Upper lobe of left lung (tissue), 4 donors: ENCODE measurements around the gene PRR13.

Experiments
- CTCF ChIP-seq, 6 experiments: fragments of 450-650 bp in 4 of 6; fragments of 200-600 bp in 2 of 6; sonication (generic) in 2 of 6; IDR thresholded peaks; one replicate each; pipeline ENCODE4 v1.5.1; 2016 to 2019; ENCODE audit warnings: antibody characterized with exemption in 6 of 6
- EP300 ChIP-seq, 4 donors: sonication (generic); formaldehyde crosslinking; IDR thresholded peaks; one replicate each; pipeline ENCODE4 v1.5.1; 2017; ENCODE audit warnings: antibody characterized with exemption in 4 of 4, control low read depth in 2 of 4
- POLR2A ChIP-seq, 4 donors: fragments of 450-650 bp; IDR thresholded peaks; one replicate each; pipeline ENCODE4 v1.5.1; 2016 to 2017; ENCODE audit warnings: antibody characterized with exemption in 4 of 4, mild to moderate bottlenecking in 2 of 4
- POLR2AphosphoS5 ChIP-seq, 2 donors: sonication (generic); formaldehyde crosslinking; IDR thresholded peaks; one replicate each; pipeline ENCODE4 v1.5.1; 2017; ENCODE audit warnings: antibody characterized with exemption in 2 of 2

DNA sequence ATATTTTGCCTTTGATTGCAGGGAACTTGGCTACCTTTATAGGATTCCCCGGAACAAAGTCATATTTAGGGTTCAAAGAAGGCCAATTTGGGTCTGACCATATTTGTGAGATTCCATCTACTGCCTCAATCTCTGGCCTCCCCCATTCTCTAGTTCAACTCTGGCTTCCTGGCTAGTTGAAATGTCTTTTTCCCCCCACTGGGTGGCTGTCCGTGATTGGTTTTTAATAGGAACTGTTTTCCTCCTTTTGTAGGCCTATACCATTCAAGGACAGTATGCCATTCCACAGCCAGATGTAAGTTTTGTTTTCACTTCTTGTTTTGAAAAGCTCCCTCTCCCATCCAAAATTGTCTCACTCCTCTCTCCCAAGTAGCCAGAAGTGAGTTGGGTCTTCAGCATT, 24.1 kb downstream of the PRR13 start:
- TF ChIP-seq POLR2A (IDR thresholded peaks at IDR 0.05) (no peak), CTCF (IDR thresholded peaks at IDR 0.05) (no peak), POLR2AphosphoS5 (IDR thresholded peaks at IDR 0.05) (no peak), EP300 (IDR thresholded peaks at IDR 0.05) (no peak)
